IMR-90 (cell line): ENCODE results near the gene NPAS3. TPM values are rescaled to one million over a fixed set of nuclear protein-coding genes. Genes with fewer than 3 reads are reported as not detected.

Experiments used
- ATAC-seq: fragments of 200-7000 bp; cut with Tn5 transposase; 2 replicates; pipeline ENCODE4 v1.9.1; 2020; ENCODE audit warnings: low read depth, mild to moderate bottlenecking, moderate library complexity
- BruUV-seq: library from RNA; stranded (reverse); fragments of 400-500 nt; replicated peaks from 2 replicates; lab custom pipeline; 2021; lab: Mats Ljungman, UMichigan
- CTCF ChIA-PET: fragments of 300-600 bp; formaldehyde crosslinking; extraction: SDS; loops from one replicate; lab custom pipeline; 2021; ENCODE audit warnings: antibody characterized with exemption; lab: Yijun Ruan, JAX
- POLR2A ChIA-PET: fragments of 300-600 bp; sonication (Branson Sonifier 250); formaldehyde crosslinking; loops from one replicate; lab custom pipeline; 2022; ENCODE audit warnings: antibody characterized with exemption; ENCODE audit not compliant: unreplicated experiment; lab: Charles Lee
- DNase-seq: peaks from one replicate; pipeline ENCODE4 v3.0.0; 2013
- H2AFZ ChIP-seq: replicated peaks from 2 replicates; pipeline ENCODE3; 2013; ENCODE audit warnings: low read length, mild to moderate bottlenecking; ENCODE audit not compliant: poor library complexity
- H2AK5ac ChIP-seq: 2 replicates; pipeline ENCODE4 v1.6.1; 2013; ENCODE audit warnings: low read depth, low read length, inconsistent platforms
- H2AK9ac ChIP-seq: replicated peaks from 2 replicates; pipeline ENCODE3; 2013; ENCODE audit warnings: mild to moderate bottlenecking, low read depth, low read length, moderate library complexity; ENCODE audit not compliant: poor library complexity
- H2BK120ac ChIP-seq: 2 replicates; pipeline ENCODE4 v1.6.1; 2013; ENCODE audit warnings: low read depth, low read length, inconsistent platforms
- H2BK15ac ChIP-seq: 3 replicates; pipeline ENCODE4 v1.6.1; 2013; ENCODE audit warnings: low read depth, low read length, inconsistent platforms
- H2BK20ac ChIP-seq: 2 replicates; pipeline ENCODE4 v1.6.1; 2013; ENCODE audit warnings: low read depth, mild to moderate bottlenecking, inconsistent platforms, low read length, moderate library complexity
- H2BK5ac ChIP-seq: 2 replicates; pipeline ENCODE4 v1.6.1; 2013; ENCODE audit warnings: mild to moderate bottlenecking, low read depth, low read length, inconsistent platforms; ENCODE audit not compliant: poor library complexity, severe bottlenecking
- H3K14ac ChIP-seq: replicated peaks from 2 replicates; pipeline ENCODE4 v1.6.1; 2013; ENCODE audit warnings: low read depth, low read length, inconsistent platforms
- H3K18ac ChIP-seq: 2 replicates; pipeline ENCODE4 v1.6.1; 2013; ENCODE audit warnings: low read depth, low read length, control low read depth
- H3K23ac ChIP-seq: 2 replicates; pipeline ENCODE4 v1.6.1; 2013; ENCODE audit warnings: low read depth, low read length, inconsistent platforms
- H3K27ac ChIP-seq: 2 replicates; pipeline ENCODE4 v1.5.1; 2013; ENCODE audit warnings: mild to moderate bottlenecking, control low read depth, low read length; ENCODE audit not compliant: insufficient read depth
- H3K27me3 ChIP-seq: 2 replicates; pipeline ENCODE4 v1.6.1; 2013; ENCODE audit warnings: low read length; ENCODE audit not compliant: control insufficient read depth, insufficient read depth
- H3K36me3 ChIP-seq: 2 replicates; pipeline ENCODE4 v1.6.1; 2013; ENCODE audit warnings: low read length, mixed read lengths; ENCODE audit not compliant: control insufficient read depth, insufficient read depth
- H3K4ac ChIP-seq: 2 replicates; pipeline ENCODE4 v1.6.1; 2013; ENCODE audit warnings: low read depth, low read length, inconsistent platforms
- H3K4me1 ChIP-seq: 2 replicates; pipeline ENCODE4 v1.6.1; 2013; ENCODE audit warnings: low read length, mixed read lengths; ENCODE audit not compliant: control insufficient read depth, insufficient read depth
- H3K4me2 ChIP-seq: 2 replicates; pipeline ENCODE4 v1.6.1; 2013; ENCODE audit warnings: low read depth, mild to moderate bottlenecking, control low read depth, low read length, moderate library complexity
- H3K4me3 ChIP-seq: 2 replicates; pipeline ENCODE4 v1.5.1; 2013; ENCODE audit warnings: low read depth, mild to moderate bottlenecking, control low read depth, low read length, moderate library complexity; ENCODE audit not compliant: insufficient read depth
- H3K56ac ChIP-seq: 2 replicates; pipeline ENCODE4 v1.6.1; 2013; ENCODE audit warnings: low read length, inconsistent platforms; ENCODE audit not compliant: insufficient read depth; ENCODE audit errors: extremely low read depth
- H3K79me1 ChIP-seq, 2 experiments: 2 replicates each; pipeline ENCODE4 v1.6.1; 2013; ENCODE audit warnings: low read length in 2 of 2, inconsistent platforms in 1 of 2, low read depth in 1 of 2
- H3K9ac ChIP-seq: 2 replicates; pipeline ENCODE4 v1.6.1; 2013; ENCODE audit warnings: low read depth, low read length, control low read depth
- H3K9me1 ChIP-seq: 2 replicates; pipeline ENCODE4 v1.6.1; 2013; ENCODE audit warnings: low read length, inconsistent platforms; ENCODE audit not compliant: insufficient read depth
- H3K9me3 ChIP-seq: 2 replicates; pipeline ENCODE4 v1.6.1; 2013; ENCODE audit warnings: low read length; ENCODE audit not compliant: control insufficient read depth, insufficient read depth
- H4K20me1 ChIP-seq: 2 replicates; pipeline ENCODE4 v1.6.1; 2013; ENCODE audit warnings: low read length, inconsistent platforms; ENCODE audit not compliant: insufficient read depth
- H4K5ac ChIP-seq: 2 replicates; pipeline ENCODE4 v1.6.1; 2013; ENCODE audit warnings: mild to moderate bottlenecking, low read depth, low read length, control low read depth
- H4K8ac ChIP-seq, 2 experiments: 2 replicates each; pipeline ENCODE4 v1.6.1; 2013; ENCODE audit warnings: low read depth in 2 of 2, low read length in 2 of 2, control low read depth in 1 of 2, inconsistent platforms in 1 of 2
- H4K91ac ChIP-seq: 2 replicates; pipeline ENCODE4 v1.6.1; 2013; ENCODE audit warnings: low read depth, low read length, inconsistent platforms; ENCODE audit not compliant: insufficient read depth
- CHD1 ChIP-seq: IDR thresholded peaks from 2 replicates; pipeline ENCODE4 v1.6.1; 2012; ENCODE audit warnings: low read depth, low read length, improper control_type of control experiment
- ELK1 ChIP-seq: fragments of 150-350 bp; IDR thresholded peaks from 2 replicates; pipeline ENCODE4 v1.6.1; 2016; ENCODE audit warnings: low read depth, mild to moderate bottlenecking, low read length, moderate library complexity, borderline replicate concordance
- FOS ChIP-seq: fragments of 150-350 bp; IDR thresholded peaks from 2 replicates; pipeline ENCODE4 v1.6.1; 2016; ENCODE audit warnings: low read depth, low read length
- MAFK ChIP-seq: IDR thresholded peaks from 2 replicates; pipeline ENCODE4 v1.6.1; 2012; ENCODE audit warnings: low read depth, low read length, improper control_type of control experiment
- POLR2A ChIP-seq: IDR thresholded peaks from 2 replicates; pipeline ENCODE4 v1.6.1; 2012; ENCODE audit warnings: mild to moderate bottlenecking, low read depth, low read length
- RCOR1 ChIP-seq: IDR thresholded peaks from 2 replicates; pipeline ENCODE4 v1.6.1; 2012; ENCODE audit warnings: mild to moderate bottlenecking, low read length, improper control_type of control experiment; ENCODE audit not compliant: insufficient replicate concordance
- RFX5 ChIP-seq: IDR thresholded peaks from 2 replicates; pipeline ENCODE4 v1.8.0; 2012; ENCODE audit warnings: low read depth, mild to moderate bottlenecking, low read length, moderate library complexity
- USF2 ChIP-seq: fragments of 150-350 bp; IDR thresholded peaks from 2 replicates; pipeline ENCODE4 v1.6.1; 2017; ENCODE audit warnings: mild to moderate bottlenecking, antibody characterized with exemption, low read length, low read depth
- WGBS, 2 experiments: methylation state at CpG; one replicate each; pipeline versions ENCODE4 v1.1.5 to v1.1.7; 2013; ENCODE audit warnings: missing lambda C conversion rate in 2 of 2; ENCODE audit not compliant: insufficient read length in 1 of 2; ENCODE audit errors: extremely low coverage in 2 of 2; 5-methylcytosine and 5-hydroxymethylcytosine counted together
- dilution Hi-C: fragments of 300-500 bp; cut with HindIII; formaldehyde crosslinking; loops from one replicate; pipeline ENCODE4 v1.14.3; 2018; ENCODE audit warnings: low sequenced_read_pairs; ENCODE audit not compliant: unreplicated experiment
- in situ Hi-C: fragments of 300-500 bp; cut with MboI; formaldehyde crosslinking; loops from 3 replicates; pipeline ENCODE4 v1.14.3; 2019; ENCODE audit warnings: low sequenced_read_pairs, inconsistent platforms, mixed read lengths
- intact Hi-C: fragments of 100-400 bp; cut with micrococcal nuclease; formaldehyde crosslinking; loops from 2 replicates; pipeline ENCODE4 v1.10.0; 2022
- polyA plus RNA-seq, 3 experiments: library from polyadenylated mRNA; depleted of rRNA; stranded (reverse); fragments of >200 nt; gene quantifications; 2 replicates each; pipeline ENCODE4 v1.2.3, GENCODE V29; 2012; ENCODE audit warnings: low replicate concordance in 1 of 3
- total RNA-seq: library from RNA; depleted of rRNA; stranded (reverse); fragments of >200 nt; gene quantifications from 2 replicates; pipeline ENCODE4 v1.2.3, GENCODE V29; 2012

The NPAS3 gene
- total and polyA plus RNA-seq, 2 of the 4 experiments (the other 2 are of a cell fraction): not detected

GRCh38 chr14:33483541-33483940 lies 544.9 kb downstream of the NPAS3 start:
- no peak overlapping the region for H4K8ac ChIP-seq
- no peak overlapping the region for H2BK5ac ChIP-seq
- H3K27me3 ChIP-seq: no peaks in the 10 kb centered on the region
- no peak overlapping the region for H2AK5ac ChIP-seq
- no peak overlapping the region for H3K56ac ChIP-seq
- H2BK120ac ChIP-seq: no peak overlapping the region
- no peak overlapping the region for H3K4ac ChIP-seq
- no peaks in the 10 kb centered on the region for H3K4me1 ChIP-seq
- no peak overlapping the region for H3K9ac ChIP-seq
- no peak overlapping the region for H3K18ac ChIP-seq
- no peaks in the 10 kb centered on the region for H3K36me3 ChIP-seq
- ATAC-seq (no peak), DNase-seq (no peak)
- H2AFZ ChIP-seq: no peak overlapping the region
- BruUV-seq: no TSS peak
- no peak overlapping the region for H3K4me3 ChIP-seq
- H3K4me2 ChIP-seq: no peak overlapping the region
- no peak overlapping the region for H2BK15ac ChIP-seq
- H4K5ac ChIP-seq: no peak overlapping the region
- no peak overlapping the region for H3K23ac ChIP-seq
- in situ Hi-C loops: no loop called here
- WGBS, 2 experiments: 40% methylated on average over 3 of the region's 4 CpGs; no CpG with 5 or more reads in 1 of the 2 experiments
- no peak overlapping the region for H3K14ac ChIP-seq
- H4K20me1 ChIP-seq: no peaks in the 10 kb centered on the region
- no peaks in the 10 kb centered on the region for H3K79me1 ChIP-seq
- no peaks in the 10 kb centered on the region for H3K9me3 ChIP-seq
- CTCF ChIA-PET: no interaction called here
- intact Hi-C loops: no loop called here
- H2BK20ac ChIP-seq: no peak overlapping the region
- no peak overlapping the region for H3K27ac ChIP-seq
- no peaks in the 10 kb centered on the region for H3K9me1 ChIP-seq
- H4K91ac ChIP-seq: no peak overlapping the region
- H2AK9ac ChIP-seq: no peak overlapping the region
- POLR2A ChIA-PET: no interaction called here
- TF ChIP-seq USF2 (no peak), POLR2A (no peak), FOS (no peak), ELK1 (no peak), MAFK (no peak), CHD1 (no peak), RCOR1 (no peak), RFX5 (no peak)
- dilution Hi-C loops: no loop called here
